HG02870 (cell line): ENCODE data around the gene AP5Z1.
"Not testable (repeated sequence)": the region's sequence is repeated elsewhere in the genome, so short reads cannot be mapped to it uniquely, and the experiment has no call there.

Experiments
- ATAC-seq: cut with Tn5 transposase; IDR thresholded peaks from one replicate; pipeline ENCODE4 v1.9.1; 2021; ENCODE audit warnings: mild to moderate bottlenecking, moderate library complexity; ENCODE audit not compliant: unreplicated experiment

AP5Z1 gene

DNA sequence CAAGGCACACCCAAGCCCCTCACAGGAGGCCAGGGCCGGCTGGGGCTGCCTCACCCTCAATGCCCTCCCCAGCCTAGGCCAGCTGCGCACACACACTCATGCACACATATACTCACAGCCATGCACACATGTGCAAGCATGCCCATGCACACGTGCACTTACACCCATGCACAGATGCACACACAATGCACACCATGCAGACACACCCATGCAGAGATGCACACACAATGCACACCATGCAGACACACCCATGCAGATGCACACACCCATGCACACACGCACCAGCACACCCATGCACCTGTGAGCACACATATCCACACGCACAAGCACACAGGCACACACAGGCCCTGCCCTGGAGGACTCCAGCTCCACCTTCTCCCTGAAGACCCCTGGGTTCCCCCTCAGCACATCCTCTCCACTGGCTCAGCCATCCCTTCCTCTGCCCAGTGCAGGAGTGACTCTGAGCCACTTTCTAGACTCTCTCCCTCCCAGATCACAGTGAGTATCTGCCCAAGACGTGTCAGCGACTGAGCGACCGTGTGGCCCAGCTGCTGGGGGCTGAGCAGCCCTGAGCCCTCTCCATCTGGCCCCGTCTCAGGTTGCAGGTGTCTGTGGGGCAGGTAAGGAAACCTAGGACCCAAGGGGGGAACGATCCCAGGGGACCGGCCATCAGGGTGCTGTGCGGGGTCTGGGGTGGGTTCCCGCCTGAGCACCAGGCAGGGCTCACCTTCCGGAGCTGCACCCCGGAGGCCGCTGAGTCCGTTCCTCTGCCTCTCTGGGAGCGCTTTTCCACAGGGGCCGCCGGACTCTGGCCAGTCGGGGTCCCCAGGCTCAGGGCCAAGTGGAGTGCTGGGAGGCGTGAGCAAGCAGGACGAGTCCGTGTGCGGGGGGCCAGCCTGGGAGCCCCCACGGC, 25.8 kb downstream of the AP5Z1 start:
- no peak for ATAC-seq

DNA sequence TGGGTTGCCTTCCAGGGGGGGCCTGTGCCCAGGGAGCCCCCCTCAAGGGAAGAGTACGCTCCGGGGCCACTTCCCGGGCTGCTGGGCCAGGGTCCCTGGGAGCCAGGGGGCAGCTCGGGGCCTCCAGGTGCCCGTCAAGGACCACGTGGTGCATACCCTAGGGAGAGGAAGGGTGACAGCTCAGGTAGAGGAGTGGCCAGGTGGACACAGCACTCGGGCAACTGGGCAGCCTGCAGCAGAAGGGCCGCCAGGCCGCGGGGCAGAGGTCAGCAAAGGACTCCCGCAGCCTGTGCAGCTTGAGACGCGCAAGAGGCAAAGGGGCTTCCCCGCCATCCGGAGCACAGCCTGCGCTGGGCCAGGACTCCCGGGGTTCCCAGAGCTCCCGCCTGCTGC, 26.4 kb downstream of the AP5Z1 start:
- ATAC-seq, result no peak

DNA sequence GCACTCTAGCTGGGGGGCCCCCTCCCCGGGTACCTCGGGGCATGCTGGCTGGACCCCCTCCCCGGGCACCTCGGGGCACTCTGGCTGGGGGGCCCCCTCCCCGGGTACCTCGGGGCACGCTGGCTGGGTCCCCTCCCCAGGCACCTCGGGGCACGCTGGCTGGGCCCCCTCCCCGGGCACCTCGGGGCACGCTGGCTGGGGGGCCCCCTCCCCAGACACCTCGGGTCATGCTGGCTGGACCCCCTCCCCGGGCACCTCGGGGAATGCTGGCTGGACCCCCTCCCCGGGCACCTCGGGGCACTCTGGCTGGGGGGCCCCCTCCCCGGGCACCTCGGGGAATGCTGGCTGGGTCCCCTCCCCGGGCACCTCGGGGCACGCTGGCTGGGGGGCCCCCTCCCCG, 27.2 kb downstream of the AP5Z1 start:
- ATAC-seq, result not testable (repeated sequence)

DNA sequence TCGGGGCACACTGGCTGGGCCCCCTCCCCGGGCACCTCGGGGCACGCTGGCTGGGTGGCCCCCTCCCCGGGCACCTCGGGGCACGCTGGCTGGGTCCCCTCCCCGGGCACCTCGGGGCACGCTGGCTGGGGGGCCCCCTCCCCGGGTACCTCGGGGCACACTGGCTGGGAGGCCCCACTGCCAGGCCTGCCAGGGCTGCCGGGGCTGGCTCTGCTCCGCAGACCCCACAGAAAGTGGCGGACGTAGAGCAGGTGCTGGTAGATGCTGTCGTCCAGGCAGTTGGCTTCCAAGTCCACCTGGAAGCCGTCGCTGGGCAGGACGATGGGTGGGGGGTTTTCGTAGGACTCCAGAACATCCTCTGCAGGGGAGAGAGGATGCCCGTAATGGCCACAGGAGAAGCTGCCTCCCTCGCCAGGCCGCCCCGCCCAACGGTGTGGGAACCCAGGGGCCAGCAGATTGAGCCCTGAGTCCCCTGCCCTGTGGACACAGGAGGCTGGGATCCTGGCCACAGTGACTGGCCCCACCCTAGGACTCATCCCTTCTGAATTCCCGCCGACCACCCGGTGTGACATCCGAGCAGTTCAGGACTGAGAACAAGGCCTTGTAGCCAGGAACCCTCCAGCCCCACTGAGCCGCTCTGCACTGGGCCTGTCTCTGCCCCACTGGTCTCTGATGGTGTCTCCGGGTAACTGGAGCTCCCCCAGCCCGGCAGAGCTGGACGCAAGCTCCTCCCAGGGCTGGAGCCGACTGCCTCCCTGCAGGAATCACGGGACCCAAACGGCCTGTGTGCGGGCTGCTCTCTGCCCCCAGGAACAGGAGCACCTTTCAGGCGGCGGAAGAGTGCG, 28.2 kb downstream of the AP5Z1 start:
- no peak for ATAC-seq

DNA sequence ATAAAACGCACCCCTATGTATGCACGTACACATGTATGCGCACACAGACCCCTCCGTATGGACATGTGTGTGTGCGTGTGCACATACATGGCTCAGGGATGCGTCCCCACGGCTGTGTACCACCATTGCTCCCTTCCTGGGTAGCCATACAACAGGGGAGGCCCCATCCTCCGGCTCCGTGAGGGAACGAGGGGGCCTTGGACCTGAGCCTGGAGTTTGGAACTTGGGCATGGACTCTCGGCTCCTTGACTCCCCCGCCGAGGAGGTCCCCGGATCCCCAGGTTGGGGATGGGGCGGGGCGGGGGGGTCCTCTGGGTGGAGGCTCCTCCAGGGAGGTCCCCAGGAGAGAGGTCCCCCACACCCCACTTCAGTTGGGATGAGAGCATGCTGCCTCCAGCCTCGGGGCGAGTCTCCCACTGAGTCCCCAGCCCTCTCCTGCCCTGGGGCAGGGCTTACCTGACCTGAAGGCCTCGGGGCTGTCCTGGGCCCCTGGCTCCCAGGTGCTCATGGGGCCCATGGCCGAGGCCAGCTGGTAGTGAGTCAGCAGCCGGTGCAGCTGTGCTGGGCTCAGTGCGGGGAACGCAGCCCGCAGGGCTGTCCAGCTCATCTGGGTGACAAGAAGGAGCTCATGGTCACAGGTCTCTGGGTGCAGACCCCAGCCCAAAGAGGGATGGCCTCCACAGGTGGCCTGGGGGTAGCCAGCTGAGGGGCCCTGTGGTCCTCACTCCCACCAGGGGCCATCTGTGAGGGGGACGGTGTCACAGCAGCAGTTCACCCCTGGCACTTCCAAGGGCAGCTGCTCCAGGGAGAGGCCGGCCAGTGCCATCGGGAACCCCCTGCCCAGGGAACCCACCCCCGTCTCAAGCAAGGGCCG, 29.9 kb downstream of the AP5Z1 start:
- no peak for ATAC-seq

DNA sequence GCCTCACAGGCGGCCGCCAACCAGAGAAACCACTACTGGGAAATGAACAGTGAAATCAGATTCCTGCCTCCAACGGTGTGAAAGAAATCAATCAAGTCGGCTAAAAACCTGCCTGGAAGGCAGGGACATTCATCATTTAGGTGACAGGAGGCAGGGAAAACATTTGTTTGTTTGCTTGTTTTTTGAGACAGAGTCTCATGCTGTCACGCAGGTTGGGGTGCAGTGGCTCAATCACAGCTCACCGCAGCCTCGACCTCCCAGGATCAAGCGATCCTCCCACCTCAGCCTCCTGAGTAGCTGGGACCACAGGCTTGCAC, 30.5 kb downstream of the AP5Z1 start:
- ATAC-seq, result no peak

DNA sequence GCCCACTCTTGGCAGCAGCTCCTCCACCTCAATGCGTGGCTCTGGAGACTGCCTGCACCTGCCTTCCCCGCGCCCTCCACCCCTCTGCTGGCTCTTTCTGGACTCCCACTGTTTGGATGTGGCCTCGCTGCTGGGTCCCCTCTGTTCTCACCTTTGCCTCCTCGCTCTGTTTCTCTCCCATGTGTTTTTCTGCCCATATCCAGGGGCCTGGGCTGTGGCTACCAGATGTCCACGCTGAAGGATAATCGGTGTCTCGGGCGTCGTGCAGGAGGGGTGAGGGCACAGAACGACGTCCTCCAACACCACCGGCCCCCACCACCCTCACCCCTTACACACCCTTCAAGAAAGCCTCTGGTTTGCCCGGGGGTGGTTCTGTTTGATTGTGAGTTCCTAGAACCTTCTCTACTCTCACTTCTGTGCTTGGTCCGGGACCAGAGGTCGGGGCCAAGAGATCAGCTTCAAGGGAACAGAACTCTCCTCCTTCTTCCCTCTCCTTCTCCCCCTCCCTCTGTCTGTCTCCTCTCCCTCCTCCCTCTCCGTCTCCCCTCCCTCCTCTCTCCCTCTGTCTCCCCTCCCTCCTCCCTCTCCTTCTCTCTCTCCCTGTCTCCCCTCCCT, 31.7 kb downstream of the AP5Z1 start:
- no peak for ATAC-seq

DNA sequence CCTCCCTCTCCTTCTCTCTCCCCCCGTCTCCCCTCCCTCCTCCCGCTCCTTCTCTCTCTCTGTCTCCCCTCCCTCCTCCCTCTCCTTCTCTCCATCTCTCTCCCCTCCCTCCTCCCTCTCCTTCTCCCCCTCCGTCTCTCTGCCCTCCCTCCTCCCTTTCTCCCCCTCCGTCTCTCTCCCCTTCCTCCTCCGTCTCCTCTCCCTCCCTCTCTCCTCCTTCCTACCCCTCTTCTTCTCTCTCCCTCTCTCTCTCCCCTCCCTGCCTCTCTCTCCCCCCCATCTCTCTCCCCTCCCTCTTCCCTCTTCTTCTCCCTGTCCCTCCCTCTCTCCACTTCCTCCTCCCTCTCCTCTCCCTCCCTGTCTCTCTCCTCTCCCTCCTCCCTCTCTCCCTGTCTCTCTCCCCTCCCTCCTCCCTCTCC, 32.2 kb downstream of the AP5Z1 start:
- ATAC-seq, result no peak

DNA sequence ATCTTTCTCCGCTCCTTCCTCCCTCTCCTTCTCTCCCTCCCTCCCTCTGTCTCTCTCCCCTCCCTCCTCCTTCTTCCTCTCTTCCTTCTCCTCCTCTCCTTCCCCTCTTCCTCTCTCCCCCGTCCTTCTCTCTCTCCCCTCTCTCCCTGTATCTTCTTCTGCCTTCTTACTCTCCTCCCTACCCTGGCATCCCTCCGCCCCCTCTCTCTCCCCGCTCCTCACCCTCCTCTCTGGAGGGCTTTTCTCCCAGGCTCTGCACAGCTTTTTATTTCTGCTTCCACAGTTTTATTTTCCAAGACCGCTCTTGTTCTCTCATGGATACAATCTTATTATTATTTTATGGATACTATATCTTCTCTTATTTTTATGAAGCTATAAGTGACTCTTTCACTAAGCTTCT, 32.6 kb downstream of the AP5Z1 start:
- ATAC-seq, result no peak

DNA sequence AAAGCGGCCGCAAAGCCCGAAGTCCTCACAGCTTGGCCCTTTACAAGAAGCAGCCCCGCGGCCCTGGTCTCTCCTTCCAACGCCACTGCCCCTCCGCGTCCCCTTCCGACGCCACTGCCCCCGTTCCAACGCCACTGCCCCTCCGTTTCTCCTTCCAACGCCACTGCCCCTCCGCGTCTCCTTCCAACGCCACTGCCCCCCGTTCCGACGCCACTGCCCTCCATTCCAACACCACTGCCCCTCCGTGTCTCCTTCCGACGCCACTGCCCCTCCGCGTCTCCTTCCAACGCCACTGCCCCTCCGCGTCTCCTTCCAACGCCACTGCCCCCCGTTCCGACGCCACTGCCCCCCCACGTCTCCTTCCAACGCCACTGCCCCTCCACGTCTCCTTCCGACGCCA, 33.1 kb downstream of the AP5Z1 start:
- ATAC-seq, result no peak

DNA sequence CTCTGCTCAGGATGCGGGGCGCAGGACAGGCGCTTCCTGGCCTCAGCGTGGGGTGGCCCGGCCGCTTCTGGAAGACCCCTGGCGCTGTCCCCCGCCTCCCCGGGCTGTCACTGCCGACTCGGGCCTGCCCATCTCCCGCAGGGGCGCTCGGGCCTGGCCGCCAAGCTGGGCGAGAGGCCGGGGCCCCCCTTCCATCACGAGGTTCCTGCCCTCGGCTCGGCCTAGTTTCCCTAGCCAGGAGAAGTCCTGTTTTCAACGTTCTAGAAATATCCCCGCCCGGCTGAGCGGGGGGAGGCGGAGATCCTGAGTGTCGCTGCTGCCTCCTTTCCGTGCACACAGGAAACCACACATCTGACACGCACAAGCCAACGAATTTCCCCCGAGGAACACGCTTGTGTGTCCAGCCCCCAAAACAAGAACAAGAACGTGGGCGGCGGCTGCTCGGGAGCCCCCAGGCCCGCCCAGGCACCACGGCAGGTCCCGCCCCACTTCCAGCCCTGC, 33.7 kb downstream of the AP5Z1 start:
- ATAC-seq, result no peak

DNA sequence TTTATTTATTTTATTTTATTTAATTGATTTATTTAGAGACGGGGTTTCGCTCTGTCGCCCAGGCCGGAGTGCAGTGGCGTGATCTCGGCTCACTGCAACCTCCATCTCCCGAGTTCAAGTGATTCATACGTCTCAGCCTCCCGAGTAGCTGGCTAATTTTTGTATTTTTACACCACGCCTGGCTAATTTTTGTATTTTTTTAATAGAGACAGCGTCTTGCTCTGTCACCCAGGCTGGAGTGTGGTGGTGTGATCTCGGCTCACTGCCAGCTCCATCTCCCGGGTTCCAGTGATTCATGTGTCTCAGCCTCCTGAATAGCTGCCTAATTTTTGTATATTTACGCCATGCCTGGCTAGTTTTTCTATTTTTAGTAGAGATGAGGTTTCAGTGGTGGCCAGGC, 34.2 kb downstream of the AP5Z1 start:
- no peak for ATAC-seq

DNA sequence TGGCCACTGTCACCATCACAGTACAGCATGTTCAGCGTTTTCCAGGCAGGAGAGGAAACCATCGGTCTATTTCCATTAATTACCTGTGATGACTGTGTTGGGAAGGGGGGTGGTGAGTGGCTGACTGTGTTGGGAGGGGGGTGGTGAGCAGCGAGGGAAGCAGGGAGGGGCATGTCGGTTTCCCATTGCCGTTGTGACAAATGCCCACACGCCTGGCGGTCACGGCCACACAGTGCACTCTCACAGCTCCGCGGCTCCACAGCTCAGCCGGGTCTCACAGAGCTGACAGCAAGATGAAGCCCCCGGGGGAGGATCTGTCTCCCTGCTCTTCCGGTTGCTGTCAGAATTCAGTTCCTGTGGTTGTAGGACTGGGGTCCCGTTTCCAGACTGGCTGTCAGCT, 39.0 kb downstream of the AP5Z1 start:
- no peak for ATAC-seq

DNA sequence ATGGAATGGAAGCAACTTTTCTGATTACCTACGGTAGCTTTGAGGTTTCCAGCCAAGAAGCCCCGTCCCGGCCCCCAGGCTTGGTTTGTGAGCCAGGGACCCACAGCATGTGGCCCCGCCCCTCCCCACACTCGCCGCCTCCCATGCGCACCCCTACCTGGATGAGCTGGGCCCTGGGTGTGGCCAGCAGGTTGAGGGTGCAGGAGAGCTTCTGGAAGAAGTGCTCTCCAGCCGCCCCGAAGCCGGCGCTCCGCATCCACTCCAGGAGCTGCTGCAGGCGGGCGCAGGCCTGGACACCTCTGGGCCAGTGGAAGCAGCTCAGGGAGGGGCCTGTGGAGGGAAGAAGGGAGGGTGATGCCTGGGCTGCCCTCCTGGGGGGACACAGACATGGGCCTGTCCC, 39.7 kb downstream of the AP5Z1 start:
- no peak for ATAC-seq

DNA sequence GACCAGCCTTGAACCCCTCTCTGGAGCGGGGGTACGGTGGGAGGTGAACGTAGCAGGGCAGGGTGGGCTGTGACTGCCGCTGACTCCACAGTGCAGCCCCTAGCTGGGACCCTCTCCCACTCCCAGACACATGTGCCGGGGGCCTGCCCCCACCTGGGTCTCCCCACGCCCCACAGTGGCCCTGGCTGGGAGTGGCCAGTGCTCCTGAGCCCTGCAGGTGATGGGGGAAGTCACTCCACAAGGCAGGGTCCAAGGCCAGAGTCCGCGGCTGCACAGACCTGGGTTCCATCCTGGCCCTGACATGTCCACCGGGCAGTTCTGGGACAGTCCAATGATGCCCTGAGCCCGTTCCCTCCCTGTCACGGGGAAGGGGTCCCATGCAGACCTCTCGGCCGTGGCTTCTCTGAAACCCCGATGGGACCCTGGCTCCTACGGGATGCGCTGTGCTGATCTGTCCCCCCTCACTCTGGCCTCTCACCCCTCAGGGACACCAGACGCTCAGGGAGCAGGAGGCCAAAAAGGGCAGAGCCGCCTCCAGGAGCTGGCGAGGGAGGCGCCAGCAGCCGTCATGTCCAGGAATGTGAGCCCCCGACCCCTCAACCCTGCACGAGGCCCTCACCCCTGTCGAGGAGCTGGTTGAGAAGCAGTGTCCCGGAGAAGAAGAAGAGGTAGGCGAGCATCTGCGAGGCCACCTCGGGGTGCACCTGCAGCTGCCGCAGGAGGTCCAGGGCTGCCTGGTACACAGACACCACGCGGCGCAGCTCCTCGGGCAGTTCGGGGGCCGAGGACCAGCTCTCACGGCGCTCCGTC, 40.4 kb downstream of the AP5Z1 start:
- no peak for ATAC-seq

DNA sequence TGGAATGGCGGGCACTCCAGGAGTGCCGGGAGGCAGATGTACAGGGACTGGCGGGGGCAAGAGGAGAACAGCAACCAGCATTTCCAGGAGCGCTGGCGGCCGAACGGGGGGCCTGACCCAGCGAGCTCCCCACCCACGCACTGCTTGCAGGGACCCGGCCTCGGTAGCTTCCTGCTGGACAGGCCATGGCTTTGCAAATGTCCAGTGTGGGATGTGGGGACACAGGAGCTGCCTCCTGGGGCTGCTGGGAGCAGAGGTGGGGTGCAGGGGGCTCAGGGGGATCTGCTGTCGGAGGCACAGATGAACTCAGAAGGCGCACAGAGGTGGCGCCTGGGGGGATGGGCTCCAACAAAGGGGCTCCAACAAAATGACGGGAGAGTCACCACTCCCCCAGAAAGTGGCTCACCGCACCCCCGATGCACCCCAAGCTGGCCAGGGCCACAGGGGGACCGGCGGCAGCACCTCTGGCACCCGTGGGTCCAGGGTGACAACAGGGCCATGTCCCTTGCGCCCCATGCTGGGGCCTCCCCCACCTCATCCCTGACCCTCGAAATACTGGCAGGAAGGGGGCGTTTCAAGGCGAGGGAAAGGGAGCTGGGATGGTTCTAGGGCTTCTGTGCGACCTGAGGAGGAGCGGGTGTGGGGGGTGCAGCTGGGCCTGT, 41.1 kb downstream of the AP5Z1 start:
- ATAC-seq, result no peak

DNA sequence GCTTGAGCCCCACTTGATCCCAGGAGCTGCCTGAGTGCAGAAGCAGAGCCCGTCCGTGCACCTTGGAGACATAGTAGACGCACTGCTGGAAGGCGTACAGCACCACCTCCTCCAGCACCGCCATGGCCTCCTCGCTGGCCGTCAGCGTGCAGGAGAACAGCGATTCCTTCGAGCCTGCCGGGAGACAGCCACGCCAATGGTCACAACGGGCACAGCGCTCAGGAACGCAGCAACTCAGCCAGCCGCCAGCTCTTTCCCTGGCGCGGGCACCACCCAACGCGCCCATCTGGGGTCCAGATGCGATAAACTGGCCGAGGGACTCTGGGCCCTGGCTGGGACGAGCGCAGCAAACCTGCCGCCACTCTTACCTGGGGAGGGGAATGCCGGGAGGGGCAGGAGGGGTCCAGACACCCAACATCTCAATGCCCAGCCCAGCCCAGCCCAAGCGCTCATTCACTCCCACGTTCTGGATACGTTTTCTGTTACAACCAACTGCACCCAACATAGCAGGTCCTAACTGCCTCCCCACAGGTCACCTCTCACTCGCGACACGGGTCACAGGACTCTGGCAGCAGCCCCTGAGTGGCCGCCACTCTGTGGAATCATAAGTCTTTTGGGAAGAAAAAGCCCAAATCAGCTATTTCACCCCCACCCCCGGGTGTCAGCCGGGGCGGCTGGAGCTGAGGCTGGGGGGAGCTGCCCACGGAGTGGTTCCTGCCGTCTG, 41.9 kb downstream of the AP5Z1 start:
- ATAC-seq, result no peak

DNA sequence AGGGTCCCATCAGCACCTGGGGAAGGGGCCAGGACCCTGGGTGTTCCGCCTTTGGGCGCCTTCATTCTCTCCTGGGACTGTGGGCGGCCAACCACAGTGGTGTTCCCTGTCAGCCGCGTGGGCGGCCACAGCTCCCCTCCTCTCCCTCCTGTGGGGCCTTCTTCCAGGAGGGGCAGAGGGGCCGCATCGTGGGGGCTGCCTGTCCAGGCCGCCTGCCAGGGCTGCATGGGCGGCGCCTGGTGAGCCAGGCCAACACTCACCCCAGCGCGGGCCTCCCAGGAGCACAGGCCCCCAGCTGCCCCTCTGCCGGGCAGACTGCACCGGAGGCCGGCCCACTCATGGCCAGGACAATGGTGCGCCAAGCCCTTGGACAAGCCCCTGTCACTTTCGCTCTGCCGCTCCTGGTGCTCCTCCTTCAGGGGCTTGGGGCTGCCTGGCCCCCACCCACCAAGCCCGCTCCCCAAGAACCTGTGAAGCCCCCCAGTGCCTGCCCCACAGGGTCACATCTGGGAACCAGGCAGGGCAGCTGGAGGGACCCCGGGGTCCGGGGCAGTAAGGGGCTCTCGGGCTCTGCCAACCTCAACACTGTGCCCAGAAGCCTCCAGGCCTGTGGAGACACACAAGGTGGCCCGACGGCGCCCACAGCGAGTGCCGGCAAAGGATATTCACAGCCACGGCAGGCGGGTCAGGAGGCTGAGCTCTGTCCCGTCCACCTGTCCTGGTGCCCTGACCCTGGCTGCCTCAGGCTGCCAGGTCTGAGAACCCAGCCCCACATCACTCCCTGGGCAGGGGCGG, 42.8 kb downstream of the AP5Z1 start:
- ATAC-seq, result no peak
